Stimulated activated effector memory CD8-positive, alpha-beta T cell treated with anti-CD3 and anti-CD28 coated beads, Interleukin-12 subunit alpha, Interleukin-12 subunit beta, amount 100 ng/mL, for 72 hours (primary cell): ENCODE data around the gene CHAT.
A peak's percentile ranks its signal among the peaks of the same experiment; 100 is the strongest.
"Not testable (repeated sequence)": the region's sequence is repeated elsewhere in the genome, so short reads cannot be mapped to it uniquely, and the experiment has no call there.

Experiments
- ATAC-seq: fragments of 150-1000 bp; cut with Tn5 transposase; 2 replicates; pipeline ENCODE4 v1.10.0; 2021
- DNase-seq, 2 donors: peaks; one replicate each; pipeline ENCODE4 v3.0.0; 2021 to 2022; ENCODE audit warnings: low spot score in 2 of 2
- H3K27ac Mint-ChIP-seq: one replicate; pipeline ENCODE4 v1.8.0; 2022; ENCODE audit warnings: mild to moderate bottlenecking, mixed read lengths
- H3K36me3 Mint-ChIP-seq: one replicate; pipeline ENCODE4 v1.8.0; 2022; ENCODE audit warnings: mild to moderate bottlenecking, mixed read lengths
- H3K4me1 Mint-ChIP-seq: one replicate; pipeline ENCODE4 v1.8.0; 2022; ENCODE audit warnings: mixed read lengths
- H3K4me3 Mint-ChIP-seq: one replicate; pipeline ENCODE4 v1.8.0; 2022; ENCODE audit warnings: mild to moderate bottlenecking, mixed read lengths
- H3K9me3 Mint-ChIP-seq: one replicate; pipeline ENCODE4 v1.8.0; 2022; ENCODE audit warnings: mixed read lengths

CHAT gene

DNA sequence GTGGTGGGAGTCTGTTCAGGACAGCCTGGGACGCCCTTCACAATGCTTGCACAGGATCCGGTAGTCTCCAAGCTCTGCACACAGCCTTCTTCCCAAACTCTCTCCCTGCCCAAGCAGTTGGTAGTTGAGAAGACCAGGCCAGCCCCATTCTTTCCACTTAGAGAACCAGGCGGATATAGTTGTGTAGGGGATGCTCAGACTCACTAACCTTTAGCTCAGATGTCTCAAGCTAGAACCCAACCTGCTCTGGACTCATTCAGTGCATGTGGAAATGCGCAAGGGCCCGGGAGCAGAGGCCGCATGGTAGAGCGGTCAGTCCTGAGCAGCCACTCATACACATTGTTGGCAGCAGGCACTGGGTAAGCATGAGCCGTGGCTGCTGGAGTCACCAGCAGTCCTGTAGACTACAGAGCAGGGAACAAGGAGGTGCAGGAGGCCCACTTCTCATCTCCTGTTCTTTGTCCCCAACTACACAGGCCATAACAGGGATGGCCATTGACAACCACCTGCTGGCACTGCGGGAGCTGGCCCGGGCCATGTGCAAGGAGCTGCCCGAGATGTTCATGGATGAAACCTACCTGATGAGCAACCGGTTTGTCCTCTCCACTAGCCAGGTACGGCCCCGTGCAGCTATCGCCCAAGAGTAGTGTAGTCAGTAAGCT, 48.5 kb downstream of the CHAT start:
- DNase-seq (no peak), ATAC-seq (no peak)
- H3K27ac Mint-ChIP-seq, result no peak overlapping the region
- no peak overlapping the region for H3K4me3 Mint-ChIP-seq
- H3K4me1 Mint-ChIP-seq, result no peaks in the 10 kb centered on the region
- no peaks in the 10 kb centered on the region for H3K36me3 Mint-ChIP-seq
- peaks cover 11% of the 10 kb centered on the region for H3K9me3 Mint-ChIP-seq

GRCh38 chr10:49663596-49663995, 49.8 kb downstream of the CHAT start:
- H3K4me3 Mint-ChIP-seq, result no peak overlapping the region
- H3K4me1 Mint-ChIP-seq, result no peaks in the 10 kb centered on the region
- H3K36me3 Mint-ChIP-seq, result no peaks in the 10 kb centered on the region
- peaks cover 11% of the 10 kb centered on the region for H3K9me3 Mint-ChIP-seq
- ATAC-seq (no peak), DNase-seq (no peak)
- no peak overlapping the region for H3K27ac Mint-ChIP-seq

DNA sequence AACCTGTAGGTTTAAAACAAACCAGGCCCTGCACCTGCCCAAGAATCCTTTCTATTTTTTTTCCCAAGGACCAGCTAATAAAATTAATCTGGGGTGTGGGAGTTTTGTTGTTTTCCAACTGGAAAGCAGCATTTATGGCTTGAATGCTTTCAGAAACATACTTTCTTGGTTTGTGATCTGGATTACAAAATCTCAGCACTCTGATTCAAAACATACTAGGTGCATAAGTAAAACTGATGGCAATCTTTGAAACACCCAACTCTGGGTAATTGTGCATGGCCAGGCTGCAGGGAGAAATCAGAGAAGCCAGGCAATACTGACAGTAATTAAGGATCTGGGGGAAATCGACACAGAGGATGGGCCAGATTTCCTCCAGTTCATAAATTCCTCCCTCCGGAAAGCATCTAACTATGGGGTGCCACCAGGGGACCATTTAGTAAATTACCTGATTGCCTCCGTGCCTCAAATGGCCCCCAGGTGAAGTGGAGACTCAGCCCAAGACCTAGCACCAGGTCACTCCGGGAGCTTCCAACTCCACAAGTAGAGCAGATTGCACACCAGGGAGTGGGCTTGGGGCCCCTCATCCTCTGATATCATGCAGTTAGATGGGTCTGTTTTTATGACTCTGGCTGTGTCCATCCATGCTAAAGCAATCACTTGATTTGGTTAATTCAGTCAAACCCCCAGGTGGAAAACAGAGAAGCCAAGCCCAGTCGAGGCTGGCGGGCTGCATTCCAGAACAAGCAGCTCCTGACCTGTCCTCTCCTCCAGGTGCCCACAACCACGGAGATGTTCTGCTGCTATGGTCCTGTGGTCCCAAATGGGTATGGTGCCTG, 50.4 kb downstream of the CHAT start:
- Mint-ChIP-seq H3K4me1 (no peaks in the 10 kb centered on the region), H3K27ac (no peak overlapping the region), H3K4me3 (no peak overlapping the region), H3K36me3 (no peaks in the 10 kb centered on the region), H3K9me3 (peaks cover 4% of the 10 kb centered on the region)
- no peak for DNase-seq
- no peak for ATAC-seq

GRCh38 chr10:49664842-49665355, 51.1 kb downstream of the CHAT start:
- Mint-ChIP-seq H3K36me3 (no peaks in the 10 kb centered on the region), H3K27ac (no peak overlapping the region), H3K9me3 (peaks cover 1% of the 10 kb centered on the region), H3K4me1 (no peaks in the 10 kb centered on the region), H3K4me3 (no peak overlapping the region)
- ATAC-seq (no peak), DNase-seq (peak in 1 of 2 donors; percentile 22)

- ATAC-seq (no peak), DNase-seq (peak in 1 of 2 donors; percentile 7)
- Mint-ChIP-seq H3K36me3 (no peaks in the 10 kb centered on the region), H3K4me3 (no peak overlapping the region), H3K27ac (no peak overlapping the region), H3K4me1 (no peaks in the 10 kb centered on the region), H3K9me3 (no peaks in the 10 kb centered on the region)
These were observed 52.3 kb downstream of the CHAT start for GRCh38 chr10:49666054-49666615.

DNA sequence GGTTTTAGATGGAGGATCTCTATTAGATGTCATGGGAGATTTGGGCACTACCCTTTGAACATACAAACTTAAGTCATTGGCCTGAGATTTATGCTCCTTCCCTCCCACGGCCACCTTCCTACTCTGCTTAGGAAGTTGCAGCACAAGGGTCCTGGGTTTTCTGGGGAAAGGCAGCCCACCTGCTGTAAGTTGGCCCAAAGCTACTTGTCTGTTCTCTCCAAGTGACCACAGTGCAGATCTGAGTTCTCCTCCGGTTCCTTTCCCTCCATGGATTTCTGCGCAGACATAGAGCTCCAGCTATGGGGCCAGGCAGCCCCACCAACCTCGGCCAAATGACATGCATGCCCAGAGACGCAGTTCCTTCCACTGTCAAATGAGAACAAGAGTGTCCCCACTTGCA, 52.8 kb downstream of the CHAT start:
- ATAC-seq (no peak), DNase-seq (peak in 1 of 2 donors; percentile 12)
- Mint-ChIP-seq H3K4me3 (no peak overlapping the region), H3K36me3 (no peaks in the 10 kb centered on the region), H3K9me3 (no peaks in the 10 kb centered on the region), H3K4me1 (no peaks in the 10 kb centered on the region), H3K27ac (no peak overlapping the region)

DNA sequence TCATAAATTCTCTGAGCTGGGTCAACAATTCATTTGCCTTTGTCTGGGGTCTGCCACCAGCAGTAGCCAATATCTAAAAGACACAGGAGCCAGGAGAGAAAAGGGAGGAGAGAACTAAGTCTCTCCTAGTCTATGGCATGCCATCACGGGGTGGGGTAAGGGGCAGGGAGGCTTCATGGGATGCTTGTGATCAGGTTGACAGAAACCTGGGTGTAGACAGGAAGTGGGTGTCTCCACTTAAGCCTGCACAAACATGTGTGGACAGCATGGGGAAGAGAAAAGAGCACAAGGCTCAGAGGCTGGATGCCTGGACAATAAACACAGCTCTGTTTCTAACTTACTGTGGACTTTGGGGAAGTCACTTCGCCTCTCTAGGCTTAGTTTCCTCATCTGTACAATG, 54.2 kb downstream of the CHAT start:
- Mint-ChIP-seq H3K36me3 (no peaks in the 10 kb centered on the region), H3K27ac (no peak overlapping the region), H3K9me3 (no peaks in the 10 kb centered on the region), H3K4me3 (no peak overlapping the region), H3K4me1 (no peaks in the 10 kb centered on the region)
- DNase-seq, result no peak
- ATAC-seq, result no peak

GRCh38 chr10:49668684-49669083, 54.8 kb downstream of the CHAT start:
- no peak for ATAC-seq
- H3K9me3 Mint-ChIP-seq, result no peaks in the 10 kb centered on the region

GRCh38 chr10:49678827-49679479, 65.1 kb downstream of the CHAT start:
- no peak for DNase-seq
- no peak for ATAC-seq
- Mint-ChIP-seq H3K27ac (no peak overlapping the region), H3K4me1 (peaks cover 4% of the 10 kb centered on the region), H3K36me3 (no peaks in the 10 kb centered on the region), H3K9me3 (peaks cover 11% of the 10 kb centered on the region), H3K4me3 (no peak overlapping the region)

More at GRCh38 chr10:49668684-49669083, 54.8 kb downstream of the CHAT start:
- DNase-seq, result no peak
- no peak overlapping the region for H3K4me3 Mint-ChIP-seq
- H3K36me3 Mint-ChIP-seq, result no peaks in the 10 kb centered on the region
- H3K27ac Mint-ChIP-seq, result no peak overlapping the region
- H3K4me1 Mint-ChIP-seq, result no peaks in the 10 kb centered on the region

- no peak within 1 kb of the TSS for H3K4me3 Mint-ChIP-seq
- no peaks in the 10 kb centered on the region for H3K36me3 Mint-ChIP-seq
- peak in 1 of 2 donors; percentile 38 for DNase-seq
- ATAC-seq, result peak; percentile 19
- H3K9me3 Mint-ChIP-seq, result peaks cover 11% of the 10 kb centered on the region
- H3K27ac Mint-ChIP-seq, result no peak within 1 kb of the TSS
- H3K4me1 Mint-ChIP-seq, result peaks cover 4% of the 10 kb centered on the region
These were observed 65.7 kb downstream of the CHAT start, which contains the start of gene C10orf53 for GRCh38 chr10:49679480-49679893. Gene C10orf53 (plus strand): TSS chr10:49679651. CDS start chr10:49679698, 47 bp downstream.

DNA sequence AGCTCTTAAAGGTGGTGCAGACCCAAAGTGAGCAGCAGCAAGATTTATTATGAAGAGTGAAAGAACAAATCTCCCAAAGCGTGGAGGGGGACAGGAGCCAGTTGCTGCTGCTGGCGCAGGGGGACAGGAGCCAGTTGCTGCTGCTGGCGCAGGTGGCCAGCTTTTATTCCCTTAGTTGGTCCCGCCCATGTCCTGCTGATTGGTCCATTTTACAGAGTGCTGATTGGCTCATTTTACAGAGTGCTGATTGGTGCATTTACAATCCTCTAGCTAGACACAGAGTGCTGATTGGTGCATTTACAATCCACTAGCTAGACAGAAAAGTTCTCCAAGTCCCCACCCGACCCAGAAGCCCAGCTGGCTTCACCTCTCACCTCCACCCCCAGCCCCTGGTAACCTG, 68.6 kb downstream of the CHAT start:
- H3K9me3 Mint-ChIP-seq, result peaks cover 11% of the 10 kb centered on the region
- DNase-seq, H3K36me3 Mint-ChIP-seq, H3K4me3 Mint-ChIP-seq, H3K4me1 Mint-ChIP-seq, H3K27ac Mint-ChIP-seq, ATAC-seq: not testable (repeated sequence)

- DNase-seq, result no peak
- ATAC-seq, result no peak
- no peaks in the 10 kb centered on the region for H3K36me3 Mint-ChIP-seq
- no peak overlapping the region for H3K4me3 Mint-ChIP-seq
- H3K4me1 Mint-ChIP-seq, result peaks cover 4% of the 10 kb centered on the region
- H3K9me3 Mint-ChIP-seq, result peaks cover 8% of the 10 kb centered on the region
- no peak overlapping the region for H3K27ac Mint-ChIP-seq
These were observed 69.0 kb downstream of the CHAT start for GRCh38 chr10:49682879-49683278.

DNA sequence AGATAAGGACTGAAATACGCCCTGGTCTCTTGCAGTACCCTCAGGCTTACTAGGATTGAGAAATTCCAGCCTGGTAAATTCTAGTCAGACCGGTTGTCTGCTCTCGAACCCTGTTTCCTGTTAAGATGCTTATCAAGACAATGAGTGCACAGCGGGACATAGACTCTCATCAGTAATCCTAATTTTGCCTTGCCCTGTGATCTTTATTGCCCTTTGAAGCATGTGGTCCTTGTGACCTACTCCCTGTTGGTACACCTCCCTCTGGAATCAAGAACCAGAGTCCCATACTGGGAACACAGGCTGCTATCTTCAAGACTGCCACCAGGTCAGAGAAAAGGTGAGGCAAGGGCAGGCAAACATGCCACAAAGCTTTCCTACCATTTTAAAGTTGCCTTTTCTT, 72.8 kb downstream of the CHAT start:
- Mint-ChIP-seq H3K36me3 (no peaks in the 10 kb centered on the region), H3K4me1 (no peaks in the 10 kb centered on the region), H3K9me3 (peaks cover 2% of the 10 kb centered on the region), H3K4me3 (no peak overlapping the region), H3K27ac (no peak overlapping the region)
- DNase-seq, result no peak
- ATAC-seq, result no peak

DNA sequence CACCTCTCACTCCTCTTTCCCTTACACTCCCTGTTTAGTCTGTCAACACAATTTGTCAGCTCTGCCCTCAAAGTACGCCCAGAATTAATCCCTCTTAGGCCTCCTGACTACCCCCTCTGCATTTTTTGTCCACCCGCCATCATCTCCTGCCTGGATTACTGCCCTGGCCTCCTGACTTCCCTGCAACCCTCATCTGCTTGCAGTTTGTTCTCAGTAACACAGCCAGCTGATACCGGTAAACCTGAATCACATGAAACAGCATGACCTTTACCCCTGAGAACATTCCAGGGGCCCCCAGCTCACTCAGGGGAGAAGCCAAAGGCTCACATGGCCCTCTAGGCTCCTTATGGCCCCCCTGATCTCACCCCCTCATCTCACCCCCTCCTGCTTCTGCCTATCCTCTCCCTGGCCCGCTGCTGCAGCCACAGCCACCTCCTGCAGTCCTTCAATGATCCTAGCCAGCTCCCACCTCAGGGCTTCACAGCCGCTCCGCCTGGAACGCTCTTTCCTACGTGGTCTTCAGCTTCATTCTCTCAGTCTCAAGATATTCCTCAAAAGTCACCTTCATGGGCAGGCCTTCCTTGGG, 74.5 kb downstream of the CHAT start:
- Mint-ChIP-seq H3K36me3 (no peaks in the 10 kb centered on the region), H3K27ac (no peak overlapping the region), H3K4me3 (no peak overlapping the region), H3K4me1 (no peaks in the 10 kb centered on the region), H3K9me3 (peaks cover 2% of the 10 kb centered on the region)
- ATAC-seq, result no peak
- DNase-seq, result peak in 1 of 2 donors; percentile 18

DNA sequence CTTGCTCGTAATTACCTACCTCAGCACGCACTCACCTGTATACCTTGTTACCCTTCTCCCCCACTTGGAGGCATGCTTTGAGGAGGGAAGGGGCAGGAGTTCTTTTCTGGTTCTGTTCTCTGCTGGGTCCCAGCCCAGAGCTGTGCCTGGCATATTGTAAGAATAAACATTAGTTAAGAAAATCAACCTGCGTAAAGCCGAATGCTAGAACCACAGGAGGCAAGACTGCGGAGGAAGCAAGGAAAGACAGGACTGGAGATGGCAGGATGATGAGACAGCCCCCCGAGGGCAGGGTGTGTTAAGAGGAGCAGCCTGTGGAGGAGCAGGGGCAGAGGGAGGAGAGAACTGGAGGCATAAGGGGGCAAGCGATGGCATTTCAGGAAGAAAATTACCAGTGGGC, 75.1 kb downstream of the CHAT start:
- Mint-ChIP-seq H3K9me3 (peaks cover 2% of the 10 kb centered on the region), H3K4me3 (no peak overlapping the region), H3K36me3 (no peaks in the 10 kb centered on the region), H3K27ac (no peak overlapping the region), H3K4me1 (no peaks in the 10 kb centered on the region)
- DNase-seq (no peak), ATAC-seq (no peak)
